Lower leg skin (tissue), 3 donors: ENCODE measurements around the gene OGFR.

ENCODE experiments used
- CTCF ChIP-seq, 3 donors: fragments of 450-650 bp; IDR thresholded peaks; one replicate each; pipeline ENCODE4 v1.5.1; 2016; ENCODE audit warnings: antibody characterized with exemption in 3 of 3, mild to moderate bottlenecking in 3 of 3, moderate library complexity in 2 of 3
- POLR2A ChIP-seq, 2 donors: fragments of 450-650 bp; IDR thresholded peaks; one replicate each; pipeline ENCODE4 v1.6.1; 2016 to 2017; ENCODE audit warnings: antibody characterized with exemption in 2 of 2, mild to moderate bottlenecking in 1 of 2, moderate library complexity in 1 of 2

- no peak for TF ChIP-seq POLR2A (IDR thresholded peaks at IDR 0.05)
- no peak for TF ChIP-seq CTCF (IDR thresholded peaks at IDR 0.05)
These were observed 37.1 kb downstream of the OGFR start for GRCh38 chr20:62841705-62842212.
